Neuronal stem cell (in vitro differentiated cells): ENCODE measurements around the gene DUSP9.
A peak's percentile ranks its signal among the peaks of the same experiment; 100 is the strongest.

Experiments
- DNase-seq: peaks from one replicate; pipeline ENCODE4 v3.0.0-alpha.2; 2013; ENCODE audit warnings: low spot score
- H2AFZ ChIP-seq: one replicate; pipeline ENCODE4 v1.6.1; 2013; ENCODE audit warnings: mild to moderate bottlenecking, low read length, inconsistent platforms
- H2AK5ac ChIP-seq: 2 replicates; pipeline ENCODE4 v1.6.1; 2013; ENCODE audit warnings: low read depth, mild to moderate bottlenecking, inconsistent platforms, low read length, moderate library complexity, mixed read lengths
- H2BK120ac ChIP-seq: 2 replicates; pipeline ENCODE4 v1.6.1; 2013; ENCODE audit warnings: low read depth, mild to moderate bottlenecking, inconsistent platforms, low read length, moderate library complexity, mixed read lengths
- H2BK12ac ChIP-seq: one replicate; pipeline ENCODE4 v1.6.1; 2013; ENCODE audit warnings: low read length, inconsistent platforms
- H2BK15ac ChIP-seq: 2 replicates; pipeline ENCODE4 v1.6.1; 2013; ENCODE audit warnings: mild to moderate bottlenecking, low read length, inconsistent platforms, mixed read lengths
- H2BK5ac ChIP-seq: one replicate; pipeline ENCODE4 v1.6.1; 2013; ENCODE audit warnings: inconsistent platforms, mild to moderate bottlenecking, low read length, moderate library complexity
- H3K14ac ChIP-seq: one replicate; pipeline ENCODE4 v1.6.1; 2013; ENCODE audit warnings: low read length, inconsistent platforms
- H3K18ac ChIP-seq: 2 replicates; pipeline ENCODE4 v1.6.1; 2013; ENCODE audit warnings: low read length, inconsistent platforms
- H3K23ac ChIP-seq: 2 replicates; pipeline ENCODE4 v1.6.1; 2013; ENCODE audit warnings: low read depth, mild to moderate bottlenecking, mixed read lengths, low read length, inconsistent platforms; ENCODE audit not compliant: poor library complexity
- H3K27ac ChIP-seq: replicated peaks from 3 replicates; pipeline ENCODE4 v1.5.1; 2013; ENCODE audit warnings: low read length, inconsistent platforms
- H3K27me3 ChIP-seq, 3 experiments: 2 replicates each; pipeline ENCODE4 v1.6.1; 2013; ENCODE audit warnings: low read length in 3 of 3, mild to moderate bottlenecking in 2 of 3, inconsistent platforms in 1 of 3, low read depth in 1 of 3, mixed read lengths in 1 of 3, moderate library complexity in 1 of 3; ENCODE audit not compliant: control insufficient read depth in 3 of 3, insufficient read depth in 3 of 3
- H3K36me3 ChIP-seq, 2 donors: replicated peaks in 1 of 2; 2 replicates each; pipeline ENCODE4 v1.6.1; 2013; ENCODE audit warnings: low read length in 2 of 2; ENCODE audit not compliant: control insufficient read depth in 2 of 2, insufficient read depth in 2 of 2
- H3K4ac ChIP-seq: 2 replicates; pipeline ENCODE4 v1.6.1; 2013; ENCODE audit warnings: inconsistent platforms, mild to moderate bottlenecking, low read length, moderate library complexity
- H3K4me1 ChIP-seq, 2 donors: 1 replicate in 1 of 2; 2 replicates in 1 of 2; pipeline ENCODE4 v1.6.1; 2013; ENCODE audit warnings: low read length in 2 of 2, low read depth in 1 of 2; ENCODE audit not compliant: control insufficient read depth in 2 of 2, insufficient read depth in 1 of 2
- H3K4me2 ChIP-seq: one replicate; pipeline ENCODE4 v1.6.1; 2013; ENCODE audit warnings: mild to moderate bottlenecking, low read length, inconsistent platforms; ENCODE audit not compliant: insufficient read depth, poor library complexity, severe bottlenecking
- H3K4me3 ChIP-seq, 2 donors: 2 replicates each; pipeline ENCODE4 v1.5.1; 2013; ENCODE audit warnings: low read length in 2 of 2, mild to moderate bottlenecking in 2 of 2, inconsistent platforms in 1 of 2, moderate library complexity in 1 of 2
- H3K79me1 ChIP-seq: one replicate; pipeline ENCODE4 v1.6.1; 2013; ENCODE audit warnings: low read depth, mild to moderate bottlenecking, inconsistent platforms, low read length, moderate library complexity
- H3K9ac ChIP-seq: one replicate; pipeline ENCODE4 v1.6.1; 2013; ENCODE audit warnings: mild to moderate bottlenecking, low read depth, low read length, inconsistent platforms; ENCODE audit not compliant: poor library complexity
- H3K9me3 ChIP-seq, 2 donors: replicated peaks in 1 of 2; 2 replicates each; pipeline versions ENCODE3 to v1.6.1; 2013; ENCODE audit warnings: low read length in 2 of 2, mild to moderate bottlenecking in 2 of 2, inconsistent platforms in 1 of 2, low read depth in 1 of 2, mixed read lengths in 1 of 2, moderate library complexity in 1 of 2; ENCODE audit not compliant: control insufficient read depth in 2 of 2, insufficient read depth in 1 of 2
- H4K8ac ChIP-seq: one replicate; pipeline ENCODE4 v1.6.1; 2013; ENCODE audit warnings: low read depth, mild to moderate bottlenecking, inconsistent platforms, low read length, moderate library complexity
- H4K91ac ChIP-seq: one replicate; pipeline ENCODE4 v1.6.1; 2013; ENCODE audit warnings: low read length, low read depth, mild to moderate bottlenecking, inconsistent platforms; ENCODE audit not compliant: poor library complexity
- WGBS, 2 donors: extraction: QIAGEN DNeasy Blood & Tissue Kit; methylation state at CpG; one replicate each; pipeline ENCODE4 v1.1.7; 2013; ENCODE audit warnings: missing lambda C conversion rate in 2 of 2, mixed read lengths in 1 of 2; ENCODE audit not compliant: insufficient read length in 2 of 2, insufficient replicate concordance in 1 of 2; ENCODE audit errors: extremely low coverage in 2 of 2; 5-methylcytosine and 5-hydroxymethylcytosine counted together

DUSP9 gene

GRCh38 chrX:153628129-153628528 is 18.9 kb upstream of the DUSP9 start:
- no peak overlapping the region for H2BK15ac ChIP-seq
- H3K27me3 ChIP-seq = peaks cover 0 to 84% (median 0%) of the 10 kb centered on the region in 3 experiments
- H2AFZ ChIP-seq = peak overlapping the region; percentile 21
- H2BK5ac ChIP-seq = no peak overlapping the region
- no peak overlapping the region for H2AK5ac ChIP-seq
- no peak for DNase-seq
- no peak overlapping the region for H3K4ac ChIP-seq
- no peak overlapping the region for H2BK120ac ChIP-seq
- no peak overlapping the region for H3K9ac ChIP-seq
- H3K4me3 ChIP-seq = no peak overlapping the region
- no peak overlapping the region for H3K4me2 ChIP-seq
- WGBS, 2 donors = no CpG with 5 or more reads among the region's 8 CpGs
- H3K14ac ChIP-seq = no peak overlapping the region
- H3K18ac ChIP-seq = no peak overlapping the region
- no peak overlapping the region for H3K27ac ChIP-seq
- no peak overlapping the region for H2BK12ac ChIP-seq
- H3K36me3 ChIP-seq = no peaks in the 10 kb centered on the region
- no peaks in the 10 kb centered on the region for H3K9me3 ChIP-seq
- no peak overlapping the region for H4K8ac ChIP-seq
- H3K23ac ChIP-seq = no peak overlapping the region
- H3K4me1 ChIP-seq = peaks cover 0 to 3% of the 10 kb centered on the region in 2 donors
- no peaks in the 10 kb centered on the region for H3K79me1 ChIP-seq
- H4K91ac ChIP-seq = no peak overlapping the region

GRCh38 chrX:153628665-153629064 is 18.3 kb upstream of the DUSP9 start:
- H3K4me3 ChIP-seq = no peak overlapping the region
- no CpG with 5 or more reads among the region's 12 CpGs for WGBS, 2 donors
- no peak for DNase-seq

GRCh38 chrX:153631346-153631745 is 15.7 kb upstream of the DUSP9 start:
- Histone ChIP-seq H2BK12ac (no peak overlapping the region), H3K9ac (no peak overlapping the region), H4K91ac (no peak overlapping the region), H2AK5ac (no peak overlapping the region), H2AFZ (no peak overlapping the region), H3K79me1 (no peaks in the 10 kb centered on the region), H2BK5ac (no peak overlapping the region), H3K4me2 (no peak overlapping the region), H3K4me1 (peaks cover 0 to 3% of the 10 kb centered on the region in 2 donors), H2BK15ac (no peak overlapping the region), H3K36me3 (no peaks in the 10 kb centered on the region), H2BK120ac (no peak overlapping the region), H3K9me3 (no peaks in the 10 kb centered on the region), H3K18ac (no peak overlapping the region), H3K4me3 (no peak overlapping the region), H3K14ac (no peak overlapping the region), H3K4ac (no peak overlapping the region), H3K27ac (no peak overlapping the region), H4K8ac (no peak overlapping the region), H3K23ac (no peak overlapping the region), H3K27me3 (peaks cover 0 to 78% (median 0%) of the 10 kb centered on the region in 3 experiments)
- no peak for DNase-seq
- no CpG with 5 or more reads among the region's 2 CpGs for WGBS, 2 donors

More at GRCh38 chrX:153628665-153629064, 18.3 kb upstream of the DUSP9 start:
- peak overlapping the region; percentile 21 for H3K14ac ChIP-seq
- H3K4ac ChIP-seq = no peak overlapping the region
- no peak overlapping the region for H2BK12ac ChIP-seq
- H2BK15ac ChIP-seq = no peak overlapping the region
- H3K18ac ChIP-seq = peak overlapping the region; percentile 48
- H2BK120ac ChIP-seq = no peak overlapping the region
- H3K27ac ChIP-seq = no peak overlapping the region
- no peak overlapping the region for H3K23ac ChIP-seq
- H4K91ac ChIP-seq = no peak overlapping the region
- peaks cover 0 to 3% of the 10 kb centered on the region in 2 donors for H3K4me1 ChIP-seq
- H3K4me2 ChIP-seq = no peak overlapping the region
- H2AFZ ChIP-seq = no peak overlapping the region
- no peaks in the 10 kb centered on the region for H3K9me3 ChIP-seq
- H3K27me3 ChIP-seq = peaks cover 0 to 81% (median 0%) of the 10 kb centered on the region in 3 experiments
- no peaks in the 10 kb centered on the region for H3K79me1 ChIP-seq
- H2AK5ac ChIP-seq = no peak overlapping the region
- no peak overlapping the region for H2BK5ac ChIP-seq
- H3K9ac ChIP-seq = no peak overlapping the region
- H3K36me3 ChIP-seq = no peaks in the 10 kb centered on the region
- H4K8ac ChIP-seq = no peak overlapping the region

GRCh38 chrX:153631907-153632594 is 15.0 kb upstream of the DUSP9 start:
- Histone ChIP-seq H3K27me3 (peaks cover 0 to 85% (median 0%) of the 10 kb centered on the region in 3 experiments), H3K9ac (no peak overlapping the region), H3K27ac (no peak overlapping the region), H2AK5ac (no peak overlapping the region), H3K9me3 (no peaks in the 10 kb centered on the region), H2BK120ac (no peak overlapping the region), H3K14ac (no peak overlapping the region), H2AFZ (no peak overlapping the region), H2BK15ac (no peak overlapping the region), H3K4ac (no peak overlapping the region), H3K4me3 (no peak overlapping the region), H2BK5ac (no peak overlapping the region), H3K4me2 (no peak overlapping the region), H4K91ac (no peak overlapping the region), H2BK12ac (no peak overlapping the region), H3K4me1 (peaks cover 0 to 3% of the 10 kb centered on the region in 2 donors), H3K36me3 (no peaks in the 10 kb centered on the region), H4K8ac (no peak overlapping the region), H3K23ac (no peak overlapping the region), H3K79me1 (no peaks in the 10 kb centered on the region), H3K18ac (no peak overlapping the region)
- no peak for DNase-seq
- WGBS, 2 donors = no CpG with 5 or more reads among the region's 19 CpGs
